ENCODE data around the gene CARD10.

GRCh38 chr22:37442537-37442936 lies 76.7 kb downstream of the CARD10 start:
- no peak for TF ChIP-seq FOXA1 (IDR thresholded peaks at IDR 0.05)
- no peak for TF ChIP-seq TARDBP (IDR thresholded peaks at IDR 0.05)
- TF ChIP-seq ARNT (IDR thresholded peaks at IDR 0.05): no peak
- TF ChIP-seq BHLHE40 (IDR thresholded peaks at IDR 0.05; ENCODE audit: borderline replicate concordance): no peak
- no peak for TF ChIP-seq FOXM1 (IDR thresholded peaks at IDR 0.05; ENCODE audit: borderline replicate concordance)
- no peak for TF ChIP-seq L3MBTL2 (conservative IDR thresholded peaks at IDR 0.05)
- TF ChIP-seq ZNF384 (IDR thresholded peaks at IDR 0.05): no peak
- TF ChIP-seq SUZ12 (IDR thresholded peaks at IDR 0.05): no peak
- no peak for TF ChIP-seq SP1 (IDR thresholded peaks at IDR 0.05)
